ENCODE data around the gene ANKRD37.

ANKRD37 gene, protein sequence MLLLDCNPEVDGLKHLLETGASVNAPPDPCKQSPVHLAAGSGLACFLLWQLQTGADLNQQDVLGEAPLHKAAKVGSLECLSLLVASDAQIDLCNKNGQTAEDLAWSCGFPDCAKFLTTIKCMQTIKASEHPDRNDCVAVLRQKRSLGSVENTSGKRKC

DNA sequence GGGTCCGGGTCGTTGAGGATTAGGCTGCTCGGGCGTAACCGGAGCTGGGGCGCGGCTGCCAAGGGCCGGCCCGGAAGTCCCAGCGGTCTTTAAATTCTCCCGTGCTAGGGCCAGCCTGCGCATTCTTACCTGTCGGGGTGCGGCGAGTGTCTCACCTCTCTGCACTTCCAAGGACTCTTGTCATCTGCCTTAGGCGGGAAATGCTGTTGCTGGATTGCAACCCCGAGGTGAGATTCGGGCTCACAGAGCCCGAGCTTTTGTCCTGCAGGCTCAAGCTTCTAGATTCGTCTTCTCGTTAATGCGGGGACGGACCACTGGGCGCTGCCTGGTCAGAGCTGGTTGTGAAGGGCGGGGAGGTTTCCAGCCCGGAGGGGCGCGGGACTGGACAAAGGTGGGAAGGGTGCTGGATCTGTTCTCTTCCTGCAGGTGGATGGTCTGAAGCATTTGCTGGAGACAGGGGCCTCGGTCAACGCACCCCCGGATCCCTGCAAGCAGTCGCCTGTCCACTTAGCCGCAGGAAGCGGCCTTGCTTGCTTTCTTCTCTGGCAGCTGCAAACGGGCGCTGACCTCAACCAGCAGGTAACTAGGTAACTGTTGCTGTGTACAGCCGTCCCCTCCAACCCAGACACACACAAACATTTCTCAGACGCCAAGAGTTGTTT, at the start of gene ANKRD37:
Gene ANKRD37, plus strand, starts transcription at position 118 of the 662 bp plus-strand sequence. Its CDS starts 83 bp downstream, at position 201.
- TF ChIP-seq, protein P1, sequence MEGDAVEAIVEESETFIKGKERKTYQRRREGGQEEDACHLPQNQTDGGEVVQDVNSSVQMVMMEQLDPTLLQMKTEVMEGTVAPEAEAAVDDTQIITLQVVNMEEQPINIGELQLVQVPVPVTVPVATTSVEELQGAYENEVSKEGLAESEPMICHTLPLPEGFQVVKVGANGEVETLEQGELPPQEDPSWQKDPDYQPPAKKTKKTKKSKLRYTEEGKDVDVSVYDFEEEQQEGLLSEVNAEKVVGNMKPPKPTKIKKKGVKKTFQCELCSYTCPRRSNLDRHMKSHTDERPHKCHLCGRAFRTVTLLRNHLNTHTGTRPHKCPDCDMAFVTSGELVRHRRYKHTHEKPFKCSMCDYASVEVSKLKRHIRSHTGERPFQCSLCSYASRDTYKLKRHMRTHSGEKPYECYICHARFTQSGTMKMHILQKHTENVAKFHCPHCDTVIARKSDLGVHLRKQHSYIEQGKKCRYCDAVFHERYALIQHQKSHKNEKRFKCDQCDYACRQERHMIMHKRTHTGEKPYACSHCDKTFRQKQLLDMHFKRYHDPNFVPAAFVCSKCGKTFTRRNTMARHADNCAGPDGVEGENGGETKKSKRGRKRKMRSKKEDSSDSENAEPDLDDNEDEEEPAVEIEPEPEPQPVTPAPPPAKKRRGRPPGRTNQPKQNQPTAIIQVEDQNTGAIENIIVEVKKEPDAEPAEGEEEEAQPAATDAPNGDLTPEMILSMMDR (IDR thresholded peaks at IDR 0.05; ENCODE audit: insufficient read depth, low read length, poor library complexity, severe bottlenecking) = no peak
- Histone ChIP-seq H3K27me3 (replicated peaks; ENCODE audit: control insufficient read depth, insufficient read depth, low read length) (no peaks in the 10 kb centered on the region), H3K36me3 (ENCODE audit: control insufficient read depth, insufficient read depth, low read length) (peaks cover 1% of the 10 kb centered on the region), H3K4me3 (replicated peaks; ENCODE audit: low read depth, low read length) (peak within 1 kb of the TSS; percentile 84)
- DNase-seq (ENCODE audit: extremely low read depth, insufficient read length) = no peak

DNA sequence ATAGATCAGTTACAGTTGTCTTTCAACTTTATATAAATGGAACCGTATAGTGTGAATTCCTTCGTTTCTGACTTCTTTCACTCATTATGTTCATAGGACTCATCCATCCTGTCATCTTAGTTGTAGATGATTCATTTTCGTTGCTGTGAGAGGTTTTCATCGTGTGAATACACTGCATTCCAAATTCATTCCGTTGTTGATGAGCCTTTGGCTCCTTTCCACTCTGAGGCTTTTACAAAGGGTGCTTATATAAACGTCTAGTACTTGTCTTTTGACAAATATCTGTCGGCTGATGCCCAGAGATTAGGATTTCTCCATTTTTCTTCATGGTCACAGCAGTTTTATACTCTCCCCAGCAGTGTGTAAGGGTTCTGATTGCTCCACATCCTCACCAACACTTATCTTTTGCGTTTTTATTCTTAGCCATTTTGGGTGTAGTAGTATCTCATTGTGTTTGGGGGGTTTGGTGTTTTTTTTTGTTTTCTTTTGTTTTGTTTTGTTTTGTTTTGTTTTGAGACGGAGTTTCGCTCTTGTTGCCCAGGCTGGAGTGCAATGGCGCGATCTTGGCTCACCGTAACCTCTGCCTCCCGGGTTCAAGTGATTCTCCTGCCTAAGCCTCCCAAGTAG, 49.6 kb upstream of the ANKRD37 start:
- no peak for DNase-seq (ENCODE audit: extremely low read depth, insufficient read length)
- Histone ChIP-seq H3K36me3 (ENCODE audit: control insufficient read depth, insufficient read depth, low read length) (peaks cover 15% of the 10 kb centered on the region), H3K4me3 (replicated peaks; ENCODE audit: low read depth, low read length) (no peak overlapping the region), H3K27me3 (replicated peaks; ENCODE audit: control insufficient read depth, insufficient read depth, low read length) (no peaks in the 10 kb centered on the region)
- TF ChIP-seq, protein P1 (IDR thresholded peaks at IDR 0.05; ENCODE audit: insufficient read depth, low read length, poor library complexity, severe bottlenecking) = no peak

DNA sequence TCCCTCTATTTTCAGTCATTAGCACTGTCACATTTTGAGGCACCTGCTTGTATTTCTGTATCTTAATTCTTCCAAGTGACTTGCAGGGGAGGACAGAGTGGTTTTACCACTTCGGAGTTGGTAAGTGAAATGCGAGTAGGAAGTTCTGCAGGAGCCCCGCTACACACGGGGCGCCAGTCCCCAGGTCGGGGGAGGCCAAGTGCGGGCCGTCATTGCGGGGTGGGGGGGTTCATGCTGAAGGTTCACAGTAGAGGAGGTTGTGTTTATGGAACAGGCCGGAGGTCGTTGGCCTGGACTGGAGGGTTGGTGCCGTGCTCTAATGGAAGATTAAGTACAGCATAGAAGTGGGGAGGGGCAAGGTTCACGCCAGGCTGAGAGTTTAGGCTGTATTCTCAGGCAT, 45.0 kb upstream of the ANKRD37 start:
- no peak for DNase-seq (ENCODE audit: extremely low read depth, insufficient read length)
- H3K36me3 ChIP-seq (ENCODE audit: control insufficient read depth, insufficient read depth, low read length) = peaks cover 27% of the 10 kb centered on the region
- TF ChIP-seq, protein P1 (IDR thresholded peaks at IDR 0.05; ENCODE audit: insufficient read depth, low read length, poor library complexity, severe bottlenecking) = no peak
- no peak overlapping the region for H3K4me3 ChIP-seq (replicated peaks; ENCODE audit: low read depth, low read length)
- H3K27me3 ChIP-seq (replicated peaks; ENCODE audit: control insufficient read depth, insufficient read depth, low read length) = no peaks in the 10 kb centered on the region

DNA sequence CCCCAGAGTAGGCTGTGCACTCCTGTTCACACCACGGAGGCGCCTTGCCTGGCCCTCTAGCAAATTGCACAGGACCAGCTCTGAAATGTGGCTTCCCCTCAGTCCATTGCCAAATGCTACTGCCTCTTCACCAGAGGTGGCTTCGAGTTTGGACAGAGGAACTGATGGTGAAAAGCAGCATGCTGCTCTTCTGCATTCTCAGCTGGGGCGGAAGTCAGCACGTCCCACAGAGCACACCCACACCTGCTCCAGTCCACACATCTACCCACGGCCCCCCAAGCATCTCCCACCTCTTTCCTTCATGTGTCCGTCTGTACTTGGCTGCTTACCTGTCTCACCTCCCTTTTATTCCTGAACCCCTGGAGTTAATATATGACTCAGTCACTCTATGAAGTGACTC, 44.4 kb upstream of the ANKRD37 start:
- H3K36me3 ChIP-seq (ENCODE audit: control insufficient read depth, insufficient read depth, low read length) = peaks cover 23% of the 10 kb centered on the region
- no peak overlapping the region for H3K4me3 ChIP-seq (replicated peaks; ENCODE audit: low read depth, low read length)
- DNase-seq (ENCODE audit: extremely low read depth, insufficient read length) = no peak
- TF ChIP-seq, protein P1 (IDR thresholded peaks at IDR 0.05; ENCODE audit: insufficient read depth, low read length, poor library complexity, severe bottlenecking) = no peak
- no peaks in the 10 kb centered on the region for H3K27me3 ChIP-seq (replicated peaks; ENCODE audit: control insufficient read depth, insufficient read depth, low read length)

DNA sequence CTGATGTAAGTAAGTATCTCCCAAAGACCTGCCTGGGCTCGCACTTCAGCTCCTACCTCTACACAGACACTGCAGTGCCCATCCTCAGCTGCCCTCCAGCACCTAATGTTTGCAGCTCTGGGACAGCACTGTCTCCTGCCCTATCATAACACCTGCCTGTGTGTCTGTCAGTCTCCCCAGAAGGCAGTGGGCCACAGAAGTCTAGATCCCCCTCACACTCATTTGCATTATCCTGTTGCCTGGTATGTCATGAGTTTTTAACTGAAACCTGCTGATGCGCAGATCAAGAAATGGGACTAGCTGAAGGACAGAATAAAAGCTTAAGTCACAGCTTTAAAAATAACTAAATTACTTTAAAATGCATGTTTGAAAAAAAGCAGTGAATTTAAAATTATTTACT, 43.9 kb upstream of the ANKRD37 start:
- no peak for DNase-seq (ENCODE audit: extremely low read depth, insufficient read length)
- no peaks in the 10 kb centered on the region for H3K27me3 ChIP-seq (replicated peaks; ENCODE audit: control insufficient read depth, insufficient read depth, low read length)
- H3K36me3 ChIP-seq (ENCODE audit: control insufficient read depth, insufficient read depth, low read length) = peaks cover 25% of the 10 kb centered on the region
- TF ChIP-seq, protein P1 (IDR thresholded peaks at IDR 0.05; ENCODE audit: insufficient read depth, low read length, poor library complexity, severe bottlenecking) = no peak
- no peak overlapping the region for H3K4me3 ChIP-seq (replicated peaks; ENCODE audit: low read depth, low read length)

Data from GM06990 (cell line).